ENCODE measurements around the gene ATG16L2.

- no peak for TF ChIP-seq CTCF (IDR thresholded peaks at IDR 0.05; ENCODE audit: insufficient read depth, low read length, poor library complexity, severe bottlenecking)
- no peak for TF ChIP-seq EZH2phosphoT487 (conservative IDR thresholded peaks at IDR 0.05; ENCODE audit: low read length)
These were observed 38.7 kb upstream of the ATG16L2 start for GRCh38 chr11:72775288-72776110.
